HUES64 (cell line): ENCODE measurements around the gene TF.
"Not testable (repeated sequence)": the region's sequence is repeated elsewhere in the genome, so short reads cannot be mapped to it uniquely, and the experiment has no call there.

Source experiments
- H3K27ac ChIP-seq: 2 replicates; pipeline ENCODE4 v1.7.0; 2013; ENCODE audit warnings: low read depth, low read length, inconsistent platforms
- H3K27me3 ChIP-seq: 2 replicates; pipeline ENCODE4 v1.6.1; 2013; ENCODE audit warnings: mild to moderate bottlenecking, low read length; ENCODE audit not compliant: insufficient read depth
- H3K36me3 ChIP-seq: 2 replicates; pipeline ENCODE4 v1.6.1; 2013; ENCODE audit warnings: mild to moderate bottlenecking, low read length; ENCODE audit not compliant: insufficient read depth
- H3K4me1 ChIP-seq: 2 replicates; pipeline ENCODE4 v1.6.1; 2013; ENCODE audit warnings: mild to moderate bottlenecking, low read length, moderate library complexity; ENCODE audit not compliant: insufficient read depth
- H3K4me3 ChIP-seq: 2 replicates; pipeline ENCODE4 v1.5.1; 2013; ENCODE audit warnings: mild to moderate bottlenecking, low read length, moderate library complexity
- H3K9ac ChIP-seq: 2 replicates; pipeline ENCODE4 v1.6.1; 2013; ENCODE audit warnings: mild to moderate bottlenecking, low read depth, low read length
- H3K9me3 ChIP-seq: 2 replicates; pipeline ENCODE4 v1.6.1; 2013; ENCODE audit warnings: low read depth, low read length; ENCODE audit not compliant: insufficient read depth
- WGBS: fragments of 150-250, 120-280 bp; methylation state at CpG from one replicate; pipeline ENCODE4 v1.1.7; 2013; ENCODE audit warnings: missing lambda C conversion rate; 5-methylcytosine and 5-hydroxymethylcytosine counted together

The TF gene

GRCh38 chr3:133713347-133713746 is 32.8 kb upstream of the TF start:
- Histone ChIP-seq H3K9ac (no peak overlapping the region), H3K9me3 (peaks cover 4% of the 10 kb centered on the region; the same call in 1 of the 2 replicates), H3K4me3 (no peak overlapping the region), H3K36me3 (no peaks in the 10 kb centered on the region), H3K4me1 (no peaks in the 10 kb centered on the region), H3K27me3 (no peaks in the 10 kb centered on the region), H3K27ac (no peak overlapping the region)
- 94% methylated on average over 5 of the region's 5 CpGs for WGBS

GRCh38 chr3:133717424-133717823 is 28.8 kb upstream of the TF start:
- no peaks in the 10 kb centered on the region for H3K36me3 ChIP-seq
- no peak overlapping the region for H3K4me3 ChIP-seq
- 86% methylated on average over 3 of the region's 3 CpGs for WGBS
- H3K27me3 ChIP-seq, result no peaks in the 10 kb centered on the region
- H3K9me3 ChIP-seq, result peaks cover 27% of the 10 kb centered on the region; the same call in 1 of the 2 replicates
- H3K9ac ChIP-seq, result no peak overlapping the region
- H3K27ac ChIP-seq, result no peak overlapping the region
- H3K4me1 ChIP-seq, result no peaks in the 10 kb centered on the region

GRCh38 chr3:133722935-133723334 is 23.3 kb upstream of the TF start:
- Histone ChIP-seq H3K27me3 (no peaks in the 10 kb centered on the region), H3K4me3 (no peak overlapping the region), H3K27ac (no peak overlapping the region), H3K4me1 (no peaks in the 10 kb centered on the region), H3K9me3 (peaks cover 36% of the 10 kb centered on the region; the same call in 1 of the 2 replicates), H3K36me3 (no peaks in the 10 kb centered on the region), H3K9ac (no peak overlapping the region)

GRCh38 chr3:133730993-133731392 is 15.2 kb upstream of the TF start:
- peaks cover 27% of the 10 kb centered on the region for H3K9me3 ChIP-seq
- H3K4me1 ChIP-seq, result no peaks in the 10 kb centered on the region
- no peaks in the 10 kb centered on the region for H3K36me3 ChIP-seq
- H3K27ac ChIP-seq, result no peak overlapping the region
- no peaks in the 10 kb centered on the region for H3K27me3 ChIP-seq
- H3K4me3 ChIP-seq, result no peak overlapping the region
- H3K9ac ChIP-seq, result no peak overlapping the region

GRCh38 chr3:133732231-133732630 is 14.0 kb upstream of the TF start:
- not testable (repeated sequence) for H3K4me1 ChIP-seq, H3K36me3 ChIP-seq, H3K9ac ChIP-seq, H3K27me3 ChIP-seq, H3K27ac ChIP-seq, H3K4me3 ChIP-seq
- peaks cover 27% of the 10 kb centered on the region for H3K9me3 ChIP-seq
- 87% methylated on average over 6 of the region's 6 CpGs for WGBS

GRCh38 chr3:133733226-133733625 is 13.0 kb upstream of the TF start:
- no peaks in the 10 kb centered on the region for H3K4me1 ChIP-seq
- no peaks in the 10 kb centered on the region for H3K27me3 ChIP-seq
- H3K4me3 ChIP-seq, result no peak overlapping the region
- H3K27ac ChIP-seq, result no peak overlapping the region
- H3K9ac ChIP-seq, result no peak overlapping the region
- no peaks in the 10 kb centered on the region for H3K36me3 ChIP-seq
- peaks cover 27% of the 10 kb centered on the region for H3K9me3 ChIP-seq
- WGBS, result 91% methylated on average over 4 of the region's 4 CpGs

GRCh38 chr3:133734305-133734704 is 11.9 kb upstream of the TF start:
- H3K27me3 ChIP-seq, result no peaks in the 10 kb centered on the region
- H3K4me3 ChIP-seq, result no peak overlapping the region
- no peaks in the 10 kb centered on the region for H3K4me1 ChIP-seq
- no CpG with 5 or more reads among the region's 1 CpG for WGBS
- H3K36me3 ChIP-seq, result no peaks in the 10 kb centered on the region
- no peak overlapping the region for H3K9ac ChIP-seq
- no peak overlapping the region for H3K27ac ChIP-seq
- peaks cover 27% of the 10 kb centered on the region for H3K9me3 ChIP-seq

GRCh38 chr3:133742351-133743091 is 3.7 kb upstream of the TF start:
- no peak overlapping the region for H3K4me3 ChIP-seq
- H3K9me3 ChIP-seq, result no peaks in the 10 kb centered on the region
- H3K4me1 ChIP-seq, result no peaks in the 10 kb centered on the region
- H3K27ac ChIP-seq, result no peak overlapping the region
- peaks cover 34% of the 10 kb centered on the region for H3K27me3 ChIP-seq
- 83% methylated on average over 9 of the region's 9 CpGs for WGBS
- no peak overlapping the region for H3K9ac ChIP-seq
- H3K36me3 ChIP-seq, result no peaks in the 10 kb centered on the region

GRCh38 chr3:133744241-133744640 is 2.0 kb upstream of the TF start:
- H3K9me3 ChIP-seq, result no peaks in the 10 kb centered on the region
- H3K27ac ChIP-seq, result no peak overlapping the region
- no peak overlapping the region for H3K9ac ChIP-seq
- 72% methylated on average over 5 of the region's 5 CpGs for WGBS
- H3K36me3 ChIP-seq, result no peaks in the 10 kb centered on the region
- H3K4me1 ChIP-seq, result no peaks in the 10 kb centered on the region
- no peak overlapping the region for H3K4me3 ChIP-seq
- H3K27me3 ChIP-seq, result peaks cover 34% of the 10 kb centered on the region

GRCh38 chr3:133745108-133745507 is 1.1 kb upstream of the TF start:
- Histone ChIP-seq H3K9me3 (no peaks in the 10 kb centered on the region), H3K27ac (no peak overlapping the region), H3K36me3 (no peaks in the 10 kb centered on the region), H3K4me3 (no peak overlapping the region), H3K4me1 (no peaks in the 10 kb centered on the region), H3K27me3 (peaks cover 34% of the 10 kb centered on the region), H3K9ac (no peak overlapping the region)
- 88% methylated on average over 4 of the region's 4 CpGs for WGBS

GRCh38 chr3:133746712-133747066 is 496 bp downstream of the TF start:
- Histone ChIP-seq H3K27me3 (peaks cover 34% of the 10 kb centered on the region), H3K9ac (no peak overlapping the region), H3K9me3 (no peaks in the 10 kb centered on the region), H3K4me1 (no peaks in the 10 kb centered on the region), H3K27ac (no peak overlapping the region), H3K36me3 (no peaks in the 10 kb centered on the region), H3K4me3 (no peak overlapping the region)
- 89% methylated on average over 8 of the region's 8 CpGs for WGBS

- Histone ChIP-seq H3K4me3 (no peak overlapping the region), H3K9ac (no peak overlapping the region), H3K27ac (no peak overlapping the region), H3K9me3 (no peaks in the 10 kb centered on the region), H3K4me1 (no peaks in the 10 kb centered on the region), H3K27me3 (peaks cover 34% of the 10 kb centered on the region), H3K36me3 (no peaks in the 10 kb centered on the region)
- 85% methylated on average over 1 of the region's 1 CpG for WGBS
These were observed 1.2 kb downstream of the TF start for GRCh38 chr3:133747373-133747772.
